Occipital lobe (tissue), 2 donors: ENCODE measurements around the gene MC1R. TPM values are rescaled to one million over a fixed set of nuclear protein-coding genes. Genes with fewer than 3 reads are reported as not detected.

Experiments used
- DNase-seq: peaks from one replicate; lab custom pipeline; 2025; lab: John Stamatoyannopoulos, UW
- total RNA-seq: library from RNA; depleted of rRNA; stranded (reverse); fragments of >200 nt; gene quantifications from one replicate; pipeline ENCODE4 v1.2.3, GENCODE V29; 2014

MC1R gene
- total RNA-seq, 1 donor from 2014 or later = 3.3 TPM

GRCh38 chr16:89895482-89896250, 23.0 kb upstream of the MC1R start:
- no peak for DNase-seq

DNA sequence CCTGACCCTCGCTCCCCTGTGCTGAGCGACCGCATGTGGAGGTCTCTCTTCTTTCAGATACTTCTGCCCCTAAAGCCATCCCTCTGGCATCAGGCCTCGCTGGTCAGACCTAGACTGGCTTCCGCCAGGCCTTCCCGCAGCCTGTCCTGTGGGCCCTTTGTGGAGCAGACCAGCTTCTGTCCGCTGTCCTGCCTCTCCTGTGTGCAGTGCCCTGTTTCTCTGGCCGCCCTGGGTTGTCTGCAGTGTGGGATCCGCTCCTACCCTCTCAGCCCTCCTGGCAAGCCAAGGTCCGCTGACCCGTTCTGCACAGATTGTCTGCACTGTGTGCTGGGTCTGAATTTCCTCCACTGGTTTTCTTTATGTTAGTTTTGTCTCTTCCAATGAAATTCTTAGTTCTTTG, 21.5 kb upstream of the MC1R start:
- DNase-seq = no peak

DNA sequence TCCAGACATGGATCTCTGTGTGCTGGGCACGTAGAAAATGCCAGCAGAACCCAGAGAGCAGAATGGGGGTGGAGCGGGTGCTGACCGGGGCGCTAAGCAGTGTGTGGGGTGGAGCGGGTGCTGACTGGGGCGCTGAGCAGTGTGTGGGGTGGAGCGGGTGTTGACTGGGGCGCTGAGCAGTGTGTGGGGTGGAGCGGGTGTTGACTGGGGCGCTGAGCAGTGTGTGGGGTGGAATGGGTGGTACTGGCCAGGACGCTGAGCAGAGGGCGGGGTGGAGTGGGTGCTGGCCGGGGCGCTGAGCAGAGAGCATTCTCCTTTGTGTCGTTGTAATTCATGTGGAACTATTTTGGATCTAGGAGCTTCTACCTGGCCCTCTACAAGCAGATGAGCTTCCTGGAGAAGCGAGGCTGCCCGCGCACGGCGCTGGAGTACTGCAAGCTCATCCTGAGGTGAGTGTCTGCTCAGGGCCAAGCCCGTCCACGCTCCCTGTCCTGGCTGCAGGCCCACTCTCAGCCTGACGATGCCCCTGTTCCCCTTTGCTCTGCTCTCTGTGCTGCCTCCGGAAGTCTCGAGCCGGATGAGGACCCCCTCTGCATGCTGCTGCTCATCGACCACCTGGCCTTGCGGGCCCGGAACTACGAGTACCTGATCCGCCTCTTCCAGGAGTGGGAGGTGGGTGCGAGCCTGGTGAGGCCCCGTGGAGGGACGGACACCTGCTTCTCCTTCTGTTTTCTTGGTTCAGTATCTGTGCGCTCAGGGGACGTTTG, 20.3 kb upstream of the MC1R start:
- DNase-seq = no peak

DNA sequence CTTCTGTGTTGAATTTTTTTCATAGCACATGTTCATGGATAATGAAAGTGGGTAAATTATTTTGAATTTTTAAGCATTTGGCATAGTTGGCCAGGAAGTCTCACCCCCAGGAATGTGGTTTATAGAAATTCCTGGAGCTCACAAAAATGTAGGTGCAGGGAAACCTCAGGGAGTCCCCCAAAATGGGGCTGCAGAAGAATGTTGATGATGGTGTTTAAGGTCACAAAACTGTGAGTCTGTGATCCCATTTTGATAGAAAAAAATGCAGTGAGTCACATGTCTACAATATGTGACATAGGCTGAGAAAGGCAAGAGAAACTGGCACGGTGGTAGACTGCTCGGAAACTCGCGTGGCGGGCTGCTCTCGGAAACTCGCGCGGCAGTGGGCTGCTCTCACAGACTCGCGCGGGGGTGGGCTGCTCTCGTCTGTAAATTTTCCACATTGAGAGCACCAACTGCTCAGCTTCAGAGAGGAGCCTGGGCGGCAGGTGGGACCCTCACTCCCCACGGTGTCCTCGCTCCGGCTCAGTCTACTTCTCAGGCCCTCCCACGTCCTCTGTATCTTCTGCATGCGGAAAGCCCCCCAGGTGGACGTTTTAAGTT, 18.7 kb upstream of the MC1R start:
- no peak for DNase-seq

DNA sequence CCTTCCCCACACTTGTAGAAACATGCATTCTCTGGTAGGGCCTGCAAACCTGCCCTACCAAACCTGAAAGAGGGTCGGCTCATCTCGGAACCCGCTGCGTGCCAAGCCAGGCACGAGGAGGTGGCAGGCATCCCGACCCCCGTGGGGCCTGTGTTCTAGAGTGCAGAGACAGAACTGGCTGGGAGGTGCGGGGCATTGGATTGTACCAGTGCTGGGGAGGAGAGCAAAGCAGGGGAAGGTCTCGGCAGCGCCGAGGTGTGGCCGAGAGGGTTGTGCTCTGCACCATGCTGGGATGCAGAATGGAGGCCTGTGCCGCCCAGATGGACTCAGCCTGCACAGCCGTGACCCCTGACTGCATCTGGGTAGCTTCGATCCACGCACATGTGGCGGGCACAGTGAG, 17.8 kb upstream of the MC1R start:
- no peak for DNase-seq

GRCh38 chr16:89902980-89903379, 15.7 kb upstream of the MC1R start:
- DNase-seq = no peak

GRCh38 chr16:89903908-89904515, 14.7 kb upstream of the MC1R start:
- DNase-seq = no peak

- DNase-seq = no peak
Observed at GRCh38 chr16:89904606-89905510, 13.8 kb upstream of the MC1R start.

GRCh38 chr16:89905511-89906139, 13.0 kb upstream of the MC1R start:
- DNase-seq = no peak

GRCh38 chr16:89906140-89907025, 12.3 kb upstream of the MC1R start:
- no peak for DNase-seq

DNA sequence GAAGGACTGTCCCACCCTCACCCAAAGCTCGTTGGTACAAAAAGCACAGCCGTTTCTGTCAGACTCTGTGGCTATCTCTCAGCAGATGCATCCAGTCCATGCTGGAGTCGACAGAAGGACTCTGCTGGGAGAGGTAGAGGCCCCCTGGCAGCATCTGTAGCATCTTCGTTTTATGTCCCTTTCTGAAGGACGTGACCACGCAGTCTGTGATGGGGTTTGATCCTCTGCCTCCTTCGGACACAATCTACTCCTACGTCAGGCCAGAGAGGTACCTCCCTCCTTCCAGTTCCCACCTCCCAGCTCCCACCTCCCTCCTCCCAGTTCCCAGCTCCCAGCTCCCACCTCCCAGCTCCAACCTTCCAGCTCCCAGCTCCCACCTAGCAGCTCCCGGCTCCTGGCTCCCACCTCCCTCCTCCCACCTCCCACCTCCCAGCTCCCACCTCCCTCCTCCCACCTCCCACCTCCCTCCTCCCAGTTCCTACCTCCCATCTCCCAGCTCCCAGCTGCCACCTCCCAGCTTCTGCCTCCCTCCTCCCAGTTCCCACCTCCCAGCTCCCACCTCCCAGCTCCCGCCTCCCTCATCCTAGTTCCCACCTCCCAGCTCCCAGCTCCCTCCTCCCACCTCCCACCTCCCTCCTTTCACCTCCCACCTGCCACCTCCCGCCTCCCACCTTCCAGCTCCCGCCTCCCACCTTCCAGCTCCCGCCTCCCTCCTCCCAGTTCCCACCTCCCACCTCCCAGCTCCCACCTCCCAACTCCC, 11.4 kb upstream of the MC1R start:
- DNase-seq = no peak

- DNase-seq = no peak
Observed at GRCh38 chr16:89908236-89908635, 10.4 kb upstream of the MC1R start.

DNA sequence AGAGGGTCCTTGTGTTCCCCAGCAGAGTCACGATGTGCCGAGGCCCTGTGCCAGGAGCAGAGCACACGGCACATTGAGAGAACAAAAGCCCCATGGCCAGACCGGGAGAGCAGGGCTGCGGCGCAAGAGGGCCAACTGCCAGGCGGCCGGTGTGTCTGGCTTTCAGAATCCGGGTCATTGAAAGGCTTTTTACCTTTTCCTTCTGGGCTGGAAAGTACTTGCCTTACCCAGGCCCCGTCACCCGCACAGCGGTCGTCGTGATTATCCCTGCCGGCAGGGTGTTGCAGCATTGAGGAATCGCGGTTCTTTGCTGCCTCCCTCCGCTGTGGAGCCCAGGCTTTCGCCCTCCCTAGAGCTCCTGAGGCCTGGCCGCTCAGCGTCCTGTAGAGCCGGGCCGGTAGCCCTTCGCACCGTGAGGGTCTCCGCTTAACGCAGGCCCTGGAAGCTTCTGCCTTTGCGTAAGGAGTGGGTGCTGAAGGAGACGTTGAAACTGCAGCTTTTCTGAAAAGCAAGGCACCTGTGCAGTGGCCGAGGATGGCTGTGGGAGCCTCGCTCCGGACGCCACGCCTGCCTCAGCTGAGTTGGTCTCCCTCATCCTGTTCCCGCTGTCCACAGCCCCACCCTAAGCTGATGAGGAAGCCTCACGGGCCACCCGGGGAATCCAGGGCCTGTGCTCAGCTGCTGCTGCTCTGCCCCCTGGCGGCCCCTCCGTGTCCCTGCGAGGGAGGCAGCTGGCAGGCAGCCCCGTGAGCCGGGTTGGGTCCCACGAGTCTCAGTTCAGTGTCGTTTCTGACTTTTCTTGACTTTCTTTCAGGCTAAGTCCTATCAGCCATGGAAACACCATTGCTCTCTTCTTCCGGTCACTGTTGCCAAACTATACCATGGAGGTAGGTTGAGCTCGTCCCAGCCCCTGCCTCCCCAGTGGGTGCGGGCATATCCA, 8.6 kb upstream of the MC1R start:
- DNase-seq = peak; percentile 66

GRCh38 chr16:89910717-89911354, 7.8 kb upstream of the MC1R start:
- DNase-seq = no peak

GRCh38 chr16:89911375-89911774, 7.3 kb upstream of the MC1R start:
- no peak for DNase-seq

GRCh38 chr16:89912143-89912542, 6.5 kb upstream of the MC1R start:
- DNase-seq = no peak

GRCh38 chr16:89912627-89913026, 6.0 kb upstream of the MC1R start:
- no peak for DNase-seq
